Endothelial cell of umbilical vein (primary cell): ENCODE results near the gene EIF2AK3. TPM values are rescaled to one million over a fixed set of nuclear protein-coding genes. Genes with fewer than 3 reads are reported as not detected.

Experiments used
- BruUV-seq: library from RNA; stranded (reverse); fragments of 400-500 nt; replicated peaks from 2 replicates; lab custom pipeline; 2021; lab: Mats Ljungman, UMichigan
- CTCF ChIA-PET: fragments of 300-600, 350-600 bp; sonication (Branson Sonifier 250); formaldehyde crosslinking; loops from one replicate; lab custom pipeline; 2021; ENCODE audit warnings: antibody characterized with exemption, inconsistent platforms; lab: Charles Lee
- POLR2A ChIA-PET: fragments of 300-600, 350-600 bp; sonication (Branson Sonifier 250); formaldehyde crosslinking; loops from one replicate; lab custom pipeline; 2021; ENCODE audit warnings: antibody characterized with exemption, inconsistent platforms; lab: Charles Lee
- DNase-seq: peaks from one replicate; pipeline ENCODE4 v3.0.0-alpha.2; 2011; ENCODE audit warnings: low read depth, low spot score
- FAIRE-seq: peaks from 2 replicates; lab custom pipeline; 2011; peaks lifted over from hg19 to GRCh38; lab: Jason Lieb, UNC
- H2AFZ ChIP-seq: 2 replicates; pipeline ENCODE4 v1.6.0; 2012; ENCODE audit warnings: low read depth, low read length, control low read depth, inconsistent platforms
- H3K27ac ChIP-seq: 2 replicates; pipeline ENCODE4 v1.5.1; 2011; ENCODE audit warnings: low read depth, mild to moderate bottlenecking, control low read depth, low read length, moderate library complexity; ENCODE audit not compliant: insufficient read depth
- H3K27me3 ChIP-seq, 2 experiments: 2 replicates each; pipeline versions ENCODE4 v1.6.0 to v1.6.1; 2011; ENCODE audit warnings: low read length in 2 of 2, mixed read lengths in 1 of 2; ENCODE audit not compliant: control insufficient read depth in 2 of 2, insufficient read depth in 2 of 2
- H3K36me3 ChIP-seq, 2 experiments: 2 replicates in 1 of 2; 3 replicates in 1 of 2; pipeline ENCODE4 v1.5.1; 2011; ENCODE audit warnings: low read length in 2 of 2, mild to moderate bottlenecking in 1 of 2, moderate library complexity in 1 of 2; ENCODE audit not compliant: control insufficient read depth in 2 of 2, insufficient read depth in 2 of 2; ENCODE audit errors: extremely low read depth in 1 of 2
- H3K4me1 ChIP-seq: 3 replicates; pipeline ENCODE4 v1.5.1; 2011; ENCODE audit warnings: mild to moderate bottlenecking, low read length; ENCODE audit not compliant: control insufficient read depth, insufficient read depth; ENCODE audit errors: extremely low read depth
- H3K4me2 ChIP-seq: 2 replicates; pipeline ENCODE4 v1.6.1; 2011; ENCODE audit warnings: low read length, control low read depth, mixed read lengths; ENCODE audit not compliant: insufficient read depth
- H3K4me3 ChIP-seq, 3 experiments: fragments of 200-600 bp in 1 of 3; sonication (generic), shearing (Covaris generic) in 1 of 3; replicated peaks in 1 of 3; 2 replicates each; pipeline ENCODE4 v1.5.1; 2011 to 2016; ENCODE audit warnings: control low read depth in 3 of 3, low read length in 3 of 3, mild to moderate bottlenecking in 2 of 3, inconsistent platforms in 1 of 3, low read depth in 1 of 3, moderate library complexity in 1 of 3; ENCODE audit not compliant: insufficient read depth in 1 of 3
- H3K79me2 ChIP-seq: 2 replicates; pipeline ENCODE4 v1.6.0; 2012; ENCODE audit warnings: low read length, inconsistent platforms; ENCODE audit not compliant: control insufficient read depth, insufficient read depth
- H3K9ac ChIP-seq: replicated peaks from 2 replicates; pipeline ENCODE3; 2011; ENCODE audit warnings: low read length, control low read depth; ENCODE audit not compliant: insufficient read depth; ENCODE audit errors: extremely low read depth
- H3K9me1 ChIP-seq: replicated peaks from 3 replicates; pipeline ENCODE4 v1.6.0; 2011; ENCODE audit warnings: mild to moderate bottlenecking, low read length; ENCODE audit not compliant: control insufficient read depth, insufficient read depth; ENCODE audit errors: extremely low read depth
- H3K9me3 ChIP-seq: replicated peaks from 2 replicates; pipeline ENCODE4 v1.5.1; 2012; ENCODE audit warnings: low read length, inconsistent platforms; ENCODE audit not compliant: control insufficient read depth, insufficient read depth
- H4K20me1 ChIP-seq: replicated peaks from 2 replicates; pipeline ENCODE3; 2011; ENCODE audit warnings: mild to moderate bottlenecking, low read length; ENCODE audit not compliant: control insufficient read depth, insufficient read depth; ENCODE audit errors: extremely low read depth
- EZH2 ChIP-seq: IDR thresholded peaks from 2 replicates; pipeline ENCODE4 v1.6.1; 2012; ENCODE audit warnings: borderline replicate concordance, low read depth, mild to moderate bottlenecking, moderate library complexity, low read length, inconsistent platforms; ENCODE audit not compliant: severe bottlenecking
- FOS ChIP-seq: IDR thresholded peaks from 2 replicates; pipeline ENCODE4 v1.6.1; 2011; ENCODE audit warnings: mild to moderate bottlenecking, low read length, moderate library complexity, borderline replicate concordance; ENCODE audit not compliant: insufficient read depth
- GATA2 ChIP-seq: IDR thresholded peaks from 2 replicates; pipeline ENCODE4 v1.7.0; 2011; ENCODE audit warnings: low read depth, mild to moderate bottlenecking, moderate library complexity, mixed read lengths, low read length; ENCODE audit not compliant: insufficient read length, insufficient read depth
- JUN ChIP-seq: IDR thresholded peaks from 2 replicates; pipeline ENCODE4 v1.6.1; 2011; ENCODE audit warnings: borderline replicate concordance, low read depth; ENCODE audit not compliant: insufficient read length, insufficient read depth
- MYC ChIP-seq: IDR thresholded peaks from one replicate; pipeline ENCODE4 v1.6.1; 2011; ENCODE audit warnings: mild to moderate bottlenecking, low read depth, low read length
- POLR2AphosphoS5 ChIP-seq: IDR thresholded peaks from 2 replicates; pipeline ENCODE4 v1.6.1; 2012; ENCODE audit warnings: low read depth, mild to moderate bottlenecking, control low read depth, low read length, moderate library complexity; ENCODE audit not compliant: insufficient read depth
- dilution Hi-C: fragments of 300-500 bp; cut with MboI; formaldehyde crosslinking; loops from one replicate; pipeline ENCODE4 v1.15.0; 2019; ENCODE audit warnings: low sequenced_read_pairs; ENCODE audit not compliant: extremely low pct_ligation_motif_present
- intact Hi-C: fragments of 100-400 bp; cut with micrococcal nuclease; formaldehyde crosslinking; loops from one replicate; pipeline ENCODE4 v1.10.0; 2022
- polyA plus RNA-seq, 4 experiments: library from polyadenylated mRNA; depleted of rRNA in 3 of 4; stranded (reverse) in 3 of 4; unstranded in 1 of 4; fragments of >200 nt; gene quantifications; 2 replicates each; pipeline versions ENCODE4 v1.2.1 to v1.2.3, GENCODE V29; 2011 to 2012; ENCODE audit warnings: missing spikeins in 1 of 4
- total RNA-seq: library from RNA; stranded (reverse); gene quantifications from 2 replicates; pipeline ENCODE4 v1.2.3, GENCODE V29; 2021
- TF ChIP-seq, protein P1 (sequence below), 2 donors: IDR thresholded peaks; 1 replicate in 1 of 2; 2 replicates in 1 of 2; pipeline ENCODE4 v1.5.1; 2011; ENCODE audit warnings: low read length in 2 of 2, mild to moderate bottlenecking in 2 of 2, moderate library complexity in 2 of 2, control low read depth in 1 of 2, inconsistent platforms in 1 of 2, low read depth in 1 of 2; ENCODE audit not compliant: insufficient read depth in 1 of 2; ENCODE audit errors: extremely low read depth in 1 of 2

EIF2AK3 gene
- total and polyA plus RNA-seq, 2 donors (not counting 3 experiments of a cell fraction or from before 2014, with no cell fraction given), result 5.3 to 17.3 TPM

GRCh38 chr2:88517759-88518201 lies 109.5 kb downstream of the EIF2AK3 start:
- intact Hi-C loops (no loop called here), dilution Hi-C loops (no loop called here)
- ChIA-PET CTCF (no interaction called here), POLR2A (no interaction called here)
- H3K36me3 ChIP-seq, result no peaks in the 10 kb centered on the region
- peaks cover 0 to 3% of the 10 kb centered on the region in 2 experiments for H3K27me3 ChIP-seq
- no peaks in the 10 kb centered on the region for H3K9me3 ChIP-seq
- H3K4me1 ChIP-seq, result no peaks in the 10 kb centered on the region
- H4K20me1 ChIP-seq, result no peaks in the 10 kb centered on the region
- BruUV-seq, result no TSS peak
- no peaks in the 10 kb centered on the region for H3K9me1 ChIP-seq
- DNase-seq (no peak), FAIRE-seq (no peak)
- no peak overlapping the region for H3K4me3 ChIP-seq
- no peak overlapping the region for H3K4me2 ChIP-seq
- TF ChIP-seq EZH2 (no peak), JUN (no peak), FOS (no peak), MYC (no peak), GATA2 (no peak), POLR2AphosphoS5 (no peak)
- TF ChIP-seq, protein P1, sequence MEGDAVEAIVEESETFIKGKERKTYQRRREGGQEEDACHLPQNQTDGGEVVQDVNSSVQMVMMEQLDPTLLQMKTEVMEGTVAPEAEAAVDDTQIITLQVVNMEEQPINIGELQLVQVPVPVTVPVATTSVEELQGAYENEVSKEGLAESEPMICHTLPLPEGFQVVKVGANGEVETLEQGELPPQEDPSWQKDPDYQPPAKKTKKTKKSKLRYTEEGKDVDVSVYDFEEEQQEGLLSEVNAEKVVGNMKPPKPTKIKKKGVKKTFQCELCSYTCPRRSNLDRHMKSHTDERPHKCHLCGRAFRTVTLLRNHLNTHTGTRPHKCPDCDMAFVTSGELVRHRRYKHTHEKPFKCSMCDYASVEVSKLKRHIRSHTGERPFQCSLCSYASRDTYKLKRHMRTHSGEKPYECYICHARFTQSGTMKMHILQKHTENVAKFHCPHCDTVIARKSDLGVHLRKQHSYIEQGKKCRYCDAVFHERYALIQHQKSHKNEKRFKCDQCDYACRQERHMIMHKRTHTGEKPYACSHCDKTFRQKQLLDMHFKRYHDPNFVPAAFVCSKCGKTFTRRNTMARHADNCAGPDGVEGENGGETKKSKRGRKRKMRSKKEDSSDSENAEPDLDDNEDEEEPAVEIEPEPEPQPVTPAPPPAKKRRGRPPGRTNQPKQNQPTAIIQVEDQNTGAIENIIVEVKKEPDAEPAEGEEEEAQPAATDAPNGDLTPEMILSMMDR (IDR thresholded peaks at IDR 0.05; ENCODE audit: extremely low read depth in 1 of 2, insufficient read depth in 1 of 2, low read depth in 1 of 2, low read length in 2 of 2), result no peak
- H3K79me2 ChIP-seq, result no peaks in the 10 kb centered on the region
- no peak overlapping the region for H2AFZ ChIP-seq
- no peak overlapping the region for H3K9ac ChIP-seq
- no peak overlapping the region for H3K27ac ChIP-seq

Other genes starting within 250 kb of the EIF2AK3 start
- not detected in 2 replicates for gene FOXI3, start 174.8 kb downstream of the EIF2AK3 start, total RNA-seq
- gene FOXI3, start 174.8 kb downstream of the EIF2AK3 start, polyA plus RNA-seq, result not detected in 2 replicates
- gene RPIA, start 64.2 kb upstream of the EIF2AK3 start, total RNA-seq, result 29.8 and 30.3 TPM in 2 replicates
- gene RPIA, start 64.2 kb upstream of the EIF2AK3 start, polyA plus RNA-seq, result 14.0 and 15.7 TPM in 2 replicates